MCF 10A (cell line): Measurements from ENCODE around the gene ATPAF1. TPM values are rescaled to one million over a fixed set of nuclear protein-coding genes. Genes with fewer than 3 reads are reported as not detected.

Experiments
- BruUV-seq: library from RNA; stranded (reverse); fragments of 400-500 nt; replicated peaks from 2 replicates; lab custom pipeline; 2021; lab: Mats Ljungman, UMichigan
- CTCF ChIA-PET: fragments of 300-600 bp; sonication (Branson Sonifier 250); formaldehyde crosslinking; extraction: SDS; loops from one replicate; lab custom pipeline; 2021; ENCODE audit warnings: antibody characterized with exemption, inconsistent platforms; lab: Yijun Ruan, JAX
- POLR2A ChIA-PET: fragments of 300-600, 350-650 bp; sonication (Branson Sonifier 250); formaldehyde crosslinking; extraction: SDS; loops from one replicate; lab custom pipeline; 2020; ENCODE audit warnings: antibody characterized with exemption, inconsistent platforms; lab: Yijun Ruan, JAX
- DNase-seq: peaks from one replicate; pipeline ENCODE4 v3.0.0-alpha.2; 2018; ENCODE audit not compliant: unreplicated experiment
- H3K27ac Mint-ChIP-seq: one replicate; pipeline ENCODE4 v1.8.0; 2022; ENCODE audit warnings: mild to moderate bottlenecking, low read depth, mixed read lengths; ENCODE audit not compliant: unreplicated experiment
- H3K27me3 Mint-ChIP-seq: one replicate; pipeline ENCODE4 v1.8.0; 2022; ENCODE audit warnings: mixed read lengths; ENCODE audit not compliant: insufficient read depth, unreplicated experiment
- H3K36me3 Mint-ChIP-seq: one replicate; pipeline ENCODE4 v1.8.0; 2022; ENCODE audit warnings: mild to moderate bottlenecking, moderate library complexity, mixed read lengths; ENCODE audit not compliant: insufficient read depth, unreplicated experiment
- H3K4me1 Mint-ChIP-seq: one replicate; pipeline ENCODE4 v1.8.0; 2022; ENCODE audit warnings: mixed read lengths; ENCODE audit not compliant: insufficient read depth, unreplicated experiment
- H3K4me3 Mint-ChIP-seq: one replicate; pipeline ENCODE4 v1.8.0; 2022; ENCODE audit warnings: mild to moderate bottlenecking, moderate library complexity, mixed read lengths; ENCODE audit not compliant: unreplicated experiment
- H3K9me3 Mint-ChIP-seq: one replicate; pipeline ENCODE4 v1.8.0; 2022; ENCODE audit warnings: mixed read lengths; ENCODE audit not compliant: unreplicated experiment
- CTCF ChIP-seq: fragments of 200-600 bp; IDR thresholded peaks from one replicate; pipeline ENCODE4 v1.8.0; 2022; ENCODE audit warnings: antibody characterized with exemption, mild to moderate bottlenecking; ENCODE audit not compliant: unreplicated experiment
- intact Hi-C: fragments of 100-400 bp; cut with micrococcal nuclease; formaldehyde crosslinking; loops from 2 replicates; pipeline ENCODE4 v1.14.1; 2022
- total RNA-seq: library from RNA; stranded (reverse); gene quantifications from 2 replicates; pipeline ENCODE4 v1.2.3, GENCODE V29; 2022

The ATPAF1 gene
- total RNA-seq, 1 experiment from 2014 or later = 43.2 TPM

GRCh38 chr1:46630719-46631118, 37.4 kb downstream of the ATPAF1 start:
- no TSS peak for BruUV-seq
- Mint-ChIP-seq H3K4me3 (no peak overlapping the region), H3K27ac (no peak overlapping the region), H3K36me3 (peaks cover 39% of the 10 kb centered on the region), H3K9me3 (no peaks in the 10 kb centered on the region), H3K27me3 (no peaks in the 10 kb centered on the region), H3K4me1 (no peaks in the 10 kb centered on the region)
- no peak for DNase-seq
- intact Hi-C loops = no loop called here
- ChIA-PET POLR2A (interaction anchor here (0.7 to 2.4 kb wide), 5 partner anchors 12 to 16 kb away, joined by 3 to 10 read pairs (median 3); partner anchors contain the start of gene MOB3C), CTCF (interaction anchor here (0.8 kb wide), 1 partner anchor 17 kb away, joined by 4 read pairs; no protein-coding TSS in a partner anchor)
- TF ChIP-seq CTCF = no peak

- BruUV-seq = no TSS peak
- no peak for DNase-seq
- Mint-ChIP-seq H3K9me3 (no peaks in the 10 kb centered on the region), H3K27ac (no peak overlapping the region), H3K36me3 (peaks cover 4% of the 10 kb centered on the region), H3K27me3 (no peaks in the 10 kb centered on the region), H3K4me3 (no peak overlapping the region), H3K4me1 (no peaks in the 10 kb centered on the region)
- intact Hi-C loops = no loop called here
- CTCF ChIA-PET = interaction anchor here (0.6 to 2.2 kb wide), 5 partner anchors 11 to 328 kb away, joined by 3 to 8 read pairs (median 3); partner anchors contain the start of gene MKNK1
- TF ChIP-seq CTCF = no peak
- POLR2A ChIA-PET = interaction anchor here (0.6 to 1.6 kb wide), 6 partner anchors 10 to 193 kb away, joined by 3 to 6 read pairs (median 3); partner anchors contain the start of gene MKNK1
These were observed 44.2 kb downstream of the ATPAF1 start for GRCh38 chr1:46623743-46624644.

- Mint-ChIP-seq H3K27me3 (no peaks in the 10 kb centered on the region), H3K9me3 (no peaks in the 10 kb centered on the region), H3K27ac (no peak overlapping the region), H3K4me3 (no peak overlapping the region), H3K4me1 (peaks cover 3% of the 10 kb centered on the region), H3K36me3 (peaks cover 4% of the 10 kb centered on the region)
- CTCF ChIA-PET = interaction anchor here (0.8 to 2.2 kb wide), 6 partner anchors 10 to 103 kb away, joined by 3 to 8 read pairs (median 4); no protein-coding TSS in a partner anchor
- intact Hi-C loops = loop anchor here (1.0 kb wide), 1 partner anchor 103 kb away; no protein-coding TSS in a partner anchor
- POLR2A ChIA-PET = no interaction called here
- peak; percentile 17 for TF ChIP-seq CTCF
- BruUV-seq = no TSS peak
- DNase-seq = peak; percentile 61
These were observed 45.8 kb downstream of the ATPAF1 start for GRCh38 chr1:46622344-46622743.

GRCh38 chr1:46621930-46622329, 46.2 kb downstream of the ATPAF1 start:
- H3K36me3 Mint-ChIP-seq = peaks cover 3% of the 10 kb centered on the region
- ChIA-PET CTCF (interaction anchor here (0.8 to 1.1 kb wide), 5 partner anchors 10 to 74 kb away, joined by 3 to 5 read pairs (median 3); no protein-coding TSS in a partner anchor), POLR2A (no interaction called here)
- no peaks in the 10 kb centered on the region for H3K9me3 Mint-ChIP-seq
- no peak for TF ChIP-seq CTCF
- H3K4me1 Mint-ChIP-seq = peaks cover 7% of the 10 kb centered on the region
- H3K27ac Mint-ChIP-seq = no peak overlapping the region
- no peak overlapping the region for H3K4me3 Mint-ChIP-seq
- no TSS peak for BruUV-seq
- H3K27me3 Mint-ChIP-seq = no peaks in the 10 kb centered on the region
- intact Hi-C loops = loop anchor here (1.0 kb wide), 1 partner anchor 103 kb away; no protein-coding TSS in a partner anchor
- DNase-seq = no peak
